GM18951 (cell line): ENCODE measurements around the gene KRT1.

Experiments
- POLR2A ChIP-seq: IDR thresholded peaks from 4 replicates; pipeline ENCODE4 v1.6.1; 2011; ENCODE audit warnings: mild to moderate bottlenecking; ENCODE audit not compliant: insufficient read length, insufficient read depth; ENCODE audit errors: extremely low read depth
- in situ Hi-C: fragments of 300-500 bp; cut with MboI; formaldehyde crosslinking; loops from one replicate; pipeline ENCODE4 v1.12.0; 2022; ENCODE audit warnings: low sequenced_read_pairs, mixed read lengths, inconsistent platforms; ENCODE audit not compliant: unreplicated experiment

The KRT1 gene

GRCh38 chr12:52669426-52669825, 10.8 kb downstream of the KRT1 start:
- no peak for TF ChIP-seq POLR2A
- in situ Hi-C loops, result no loop called here

DNA sequence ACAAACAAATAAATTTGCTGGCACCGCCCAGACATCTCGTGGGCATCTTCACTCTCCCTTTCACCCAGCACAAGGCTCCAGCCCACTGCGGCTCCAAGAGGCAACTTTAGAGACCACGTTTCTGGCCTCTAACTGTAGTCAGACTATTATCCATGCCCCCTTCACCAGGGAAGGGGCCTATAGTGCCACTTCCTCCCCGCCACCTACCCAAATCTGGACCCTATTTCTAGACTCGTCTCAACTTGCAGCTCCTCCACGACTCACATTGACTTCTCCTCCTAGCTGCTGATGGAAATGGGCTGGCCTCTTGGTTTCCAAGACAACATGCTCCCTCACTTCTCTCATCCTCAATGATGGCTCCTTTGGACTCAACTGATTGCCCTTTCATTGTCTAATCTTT, 12.3 kb downstream of the KRT1 start:
- in situ Hi-C loops, result no loop called here

DNA sequence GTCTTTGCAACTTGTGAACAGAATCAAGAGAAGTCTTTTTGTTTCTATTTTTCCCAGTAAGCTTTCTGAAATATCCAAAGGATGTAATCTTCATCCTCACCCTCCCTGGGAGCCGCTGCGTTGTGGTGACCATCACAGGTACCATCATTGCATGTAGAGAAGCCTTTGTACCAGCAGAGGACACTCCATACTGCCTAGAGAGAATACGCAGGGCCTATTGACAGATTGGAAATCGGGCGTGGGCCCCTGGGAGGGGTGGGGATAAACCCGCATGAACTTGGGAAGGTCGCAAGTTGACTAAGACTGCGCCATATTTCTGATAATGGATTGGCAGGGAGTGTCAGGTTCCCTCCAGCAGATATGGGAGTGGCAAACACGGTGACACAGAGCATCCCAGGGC, 12.7 kb downstream of the KRT1 start:
- in situ Hi-C loops, result no loop called here
- TF ChIP-seq POLR2A, result no peak

More for the DNA sequence above, 12.3 kb downstream of the KRT1 start:
- TF ChIP-seq POLR2A, result no peak

GRCh38 chr12:52666471-52666870, 13.7 kb downstream of the KRT1 start:
- TF ChIP-seq POLR2A, result no peak
- in situ Hi-C loops, result no loop called here

- TF ChIP-seq POLR2A, result no peak
- in situ Hi-C loops, result no loop called here
These were observed 16.8 kb downstream of the KRT1 start for GRCh38 chr12:52663420-52663819.

GRCh38 chr12:52662918-52663229, 17.3 kb downstream of the KRT1 start:
- in situ Hi-C loops, result no loop called here
- TF ChIP-seq POLR2A, result no peak

- TF ChIP-seq POLR2A, result no peak
- in situ Hi-C loops, result no loop called here
These were observed 17.9 kb downstream of the KRT1 start for GRCh38 chr12:52662093-52662917.

DNA sequence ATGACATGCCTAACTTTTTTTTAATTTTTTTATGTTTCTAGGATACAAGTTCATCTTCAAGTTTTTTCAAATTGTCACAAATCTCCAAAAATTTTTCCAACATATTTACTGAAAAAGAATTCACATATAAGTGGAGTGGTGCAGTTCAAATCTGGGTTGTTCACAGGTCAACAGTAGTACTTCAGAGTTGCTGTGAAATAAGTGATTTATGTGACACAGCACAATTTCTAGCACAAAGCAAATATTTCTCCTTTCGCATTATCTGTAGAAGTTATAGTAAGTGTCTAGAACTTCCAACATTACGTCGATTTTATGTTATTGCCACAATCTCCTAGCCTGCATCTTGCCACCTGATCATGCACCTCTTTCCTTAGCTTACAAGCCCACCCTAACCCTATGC, 18.5 kb downstream of the KRT1 start:
- in situ Hi-C loops, result no loop called here
- TF ChIP-seq POLR2A, result no peak

DNA sequence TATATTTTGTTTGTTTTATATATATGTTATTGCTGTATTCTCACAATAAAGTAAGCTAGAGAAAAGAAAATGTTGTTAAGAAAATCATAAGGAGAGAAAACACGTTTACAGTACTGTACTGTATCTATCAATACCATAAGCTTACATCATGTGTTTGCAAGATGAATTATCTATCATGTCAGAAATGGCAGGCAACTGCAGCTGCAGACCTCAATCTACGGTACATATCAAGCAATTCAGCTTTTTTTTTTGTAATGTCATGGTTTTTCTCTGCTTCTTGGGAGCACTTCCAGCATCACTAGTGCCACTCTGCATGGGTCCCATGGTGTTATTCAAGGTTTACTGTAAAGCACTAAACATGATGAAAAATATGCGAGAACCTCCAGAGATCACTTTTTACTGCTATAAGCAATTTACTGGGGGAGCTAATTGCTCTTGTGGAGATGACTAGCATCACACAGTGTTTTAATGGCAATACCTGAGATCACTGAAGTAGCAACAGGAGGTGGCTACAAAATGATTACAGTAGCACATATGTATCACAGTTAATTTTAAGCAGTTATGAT, 19.2 kb downstream of the KRT1 start:
- in situ Hi-C loops, result no loop called here
- TF ChIP-seq POLR2A, result no peak

- in situ Hi-C loops, result no loop called here
- no peak for TF ChIP-seq POLR2A
These were observed 20.3 kb downstream of the KRT1 start for GRCh38 chr12:52659951-52660350.

DNA sequence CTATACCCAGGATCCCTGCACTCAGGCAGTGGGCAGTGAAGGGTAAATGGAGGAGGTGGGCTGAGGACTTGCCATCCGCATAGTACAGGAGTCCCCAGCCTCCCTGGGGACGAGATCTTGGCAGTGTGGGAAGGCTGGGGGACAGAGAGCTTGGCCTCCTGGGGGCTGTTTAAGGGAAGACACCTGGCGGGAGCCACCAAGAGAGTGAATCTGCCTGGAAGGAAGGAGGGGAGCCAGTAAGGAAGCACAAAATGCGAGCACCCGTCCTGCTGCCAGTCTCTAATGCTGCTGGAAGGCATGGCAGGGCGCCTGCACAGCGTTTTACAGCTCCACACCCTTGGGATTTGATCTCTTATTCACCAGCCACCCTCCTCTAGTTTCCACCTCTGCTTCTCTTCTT, 20.8 kb downstream of the KRT1 start:
- in situ Hi-C loops, result no loop called here
- no peak for TF ChIP-seq POLR2A

GRCh38 chr12:52658196-52658595, 22.0 kb downstream of the KRT1 start:
- in situ Hi-C loops, result no loop called here

GRCh38 chr12:52657250-52657902, 22.8 kb downstream of the KRT1 start:
- in situ Hi-C loops, result no loop called here
- TF ChIP-seq POLR2A, result no peak

More at GRCh38 chr12:52658196-52658595, 22.0 kb downstream of the KRT1 start:
- no peak for TF ChIP-seq POLR2A

- in situ Hi-C loops, result no loop called here
- TF ChIP-seq POLR2A, result no peak
These were observed 23.6 kb downstream of the KRT1 start for GRCh38 chr12:52656616-52657015.
